AG04449 (cell line): ENCODE data around the gene SLC26A11.

ENCODE experiments used
- CTCF ChIA-PET: fragments of 350-600 bp; formaldehyde crosslinking; extraction: SDS; loops from one replicate; lab custom pipeline; 2021; ENCODE audit warnings: antibody characterized with exemption; lab: Yijun Ruan, JAX
- POLR2A ChIA-PET: fragments of 400-600, 350-600 bp; formaldehyde crosslinking; extraction: SDS; loops from one replicate; lab custom pipeline; 2020; ENCODE audit warnings: antibody characterized with exemption, inconsistent platforms; lab: Yijun Ruan, JAX
- DNase-seq: peaks from one replicate; pipeline ENCODE4 v3.0.0-alpha.2; 2010; ENCODE audit warnings: low read depth, low spot score
- H3K4me3 ChIP-seq: 2 replicates; pipeline ENCODE4 v1.5.1; 2011; ENCODE audit warnings: low read depth, mild to moderate bottlenecking, control low read depth, low read length
- TF ChIP-seq, protein P1 (sequence below): IDR thresholded peaks from one replicate; pipeline ENCODE4 v1.5.1; 2011; ENCODE audit warnings: mild to moderate bottlenecking, moderate library complexity, low read length, control low read depth, inconsistent platforms; ENCODE audit not compliant: insufficient read depth; ENCODE audit errors: missing control alignments

The SLC26A11 gene

GRCh38 chr17:80259457-80260068 is 39.3 kb downstream of the SLC26A11 start:
- TF ChIP-seq, protein P1, sequence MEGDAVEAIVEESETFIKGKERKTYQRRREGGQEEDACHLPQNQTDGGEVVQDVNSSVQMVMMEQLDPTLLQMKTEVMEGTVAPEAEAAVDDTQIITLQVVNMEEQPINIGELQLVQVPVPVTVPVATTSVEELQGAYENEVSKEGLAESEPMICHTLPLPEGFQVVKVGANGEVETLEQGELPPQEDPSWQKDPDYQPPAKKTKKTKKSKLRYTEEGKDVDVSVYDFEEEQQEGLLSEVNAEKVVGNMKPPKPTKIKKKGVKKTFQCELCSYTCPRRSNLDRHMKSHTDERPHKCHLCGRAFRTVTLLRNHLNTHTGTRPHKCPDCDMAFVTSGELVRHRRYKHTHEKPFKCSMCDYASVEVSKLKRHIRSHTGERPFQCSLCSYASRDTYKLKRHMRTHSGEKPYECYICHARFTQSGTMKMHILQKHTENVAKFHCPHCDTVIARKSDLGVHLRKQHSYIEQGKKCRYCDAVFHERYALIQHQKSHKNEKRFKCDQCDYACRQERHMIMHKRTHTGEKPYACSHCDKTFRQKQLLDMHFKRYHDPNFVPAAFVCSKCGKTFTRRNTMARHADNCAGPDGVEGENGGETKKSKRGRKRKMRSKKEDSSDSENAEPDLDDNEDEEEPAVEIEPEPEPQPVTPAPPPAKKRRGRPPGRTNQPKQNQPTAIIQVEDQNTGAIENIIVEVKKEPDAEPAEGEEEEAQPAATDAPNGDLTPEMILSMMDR: no peak
- H3K4me3 ChIP-seq: peak overlapping the region; percentile 56
- DNase-seq: no peak
- POLR2A ChIA-PET: no interaction called here
- CTCF ChIA-PET: interaction anchor here (0.6 kb wide), 1 partner anchor 158 kb away, joined by 3 read pairs; the partner anchor contains the start of gene GAA

GRCh38 chr17:80260069-80260535 is 39.9 kb downstream of the SLC26A11 start:
- DNase-seq: no peak
- CTCF ChIA-PET: no interaction called here

GRCh38 chr17:80260791-80261158 is 40.5 kb downstream of the SLC26A11 start, which contains the start of gene RNF213:
RNF213 (plus strand) TSS chr17:80260852; CDS start chr17:80263682, 2,830 bp downstream.
- TF ChIP-seq, protein P1: no peak
- peak within 1 kb of the TSS; percentile 82 for H3K4me3 ChIP-seq
- ChIA-PET CTCF (no interaction called here), POLR2A (no interaction called here)
- no peak for DNase-seq

More at GRCh38 chr17:80260069-80260535, 39.9 kb downstream of the SLC26A11 start:
- POLR2A ChIA-PET: no interaction called here
- TF ChIP-seq, protein P1: no peak
- peak overlapping the region; percentile 56 for H3K4me3 ChIP-seq

GRCh38 chr17:80261159-80261894 is 41.1 kb downstream of the SLC26A11 start:
- POLR2A ChIA-PET: interaction anchor here (0.6 kb wide), 1 partner anchor 140 kb away, joined by 3 read pairs; no protein-coding TSS in a partner anchor
- H3K4me3 ChIP-seq: peak overlapping the region; percentile 82
- CTCF ChIA-PET: interaction anchor here (1.6 kb wide), 1 partner anchor 160 kb away, joined by 6 read pairs; the partner anchor contains the start of gene GAA
- DNase-seq: no peak
- TF ChIP-seq, protein P1: no peak

DNA sequence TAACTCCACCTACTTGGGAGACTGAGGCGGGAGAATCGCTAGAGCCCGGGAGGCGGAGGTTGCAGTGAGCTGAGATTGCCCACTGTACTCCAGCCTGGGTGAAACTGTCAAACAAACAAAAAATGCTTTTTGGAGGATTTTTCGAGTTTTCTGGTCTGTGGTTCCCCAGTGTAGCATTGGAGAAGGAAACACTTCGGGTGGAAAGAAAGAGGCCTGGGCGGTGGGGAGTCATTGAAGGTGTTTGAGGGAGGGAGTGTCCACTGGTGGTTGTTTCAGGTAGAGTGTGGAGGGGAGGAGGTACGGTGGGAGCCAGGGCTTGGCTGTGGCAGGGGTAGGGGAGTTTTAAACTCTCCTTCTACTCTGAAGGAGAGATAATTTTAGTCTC is 41.7 kb downstream of the SLC26A11 start:
- POLR2A ChIA-PET: interaction anchor here (0.6 kb wide), 1 partner anchor 140 kb away, joined by 3 read pairs; no protein-coding TSS in a partner anchor
- CTCF ChIA-PET: interaction anchor here (1.6 kb wide), 1 partner anchor 160 kb away, joined by 6 read pairs; the partner anchor contains the start of gene GAA
- peak overlapping the region; percentile 82 for H3K4me3 ChIP-seq
- no peak for DNase-seq
- TF ChIP-seq, protein P1: no peak

GRCh38 chr17:80262291-80262690 is 42.1 kb downstream of the SLC26A11 start:
- CTCF ChIA-PET: interaction anchor here (0.8 to 1.6 kb wide), 2 partner anchors 66 to 161 kb away, joined by 3 to 6 read pairs; partner anchors contain the start of gene GAA
- TF ChIP-seq, protein P1: no peak
- POLR2A ChIA-PET: no interaction called here
- peak overlapping the region; percentile 82 for H3K4me3 ChIP-seq
- DNase-seq: no peak
